HepG2 (cell line): Measurements from ENCODE around the gene KIF27. TPM values are rescaled to one million over a fixed set of nuclear protein-coding genes. Genes with fewer than 3 reads are reported as not detected.

Experiments used
- ATAC-seq: fragments of 200-7000 bp; cut with Tn5 transposase; 3 replicates; pipeline ENCODE4 v1.9.1; 2020; ENCODE audit warnings: mild to moderate bottlenecking, moderate library complexity
- BruUV-seq: library from RNA; stranded (reverse); fragments of 400-500 nt; replicated peaks from 2 replicates; lab custom pipeline; 2021; lab: Mats Ljungman, UMichigan
- CTCF ChIA-PET: fragments of 300-600 bp; formaldehyde crosslinking; extraction: SDS; loops from one replicate; lab custom pipeline; 2021; ENCODE audit warnings: low total read pairs, inconsistent platforms, low intra/inter-chr PET ratio; lab: Yijun Ruan, JAX
- POLR2A ChIA-PET: fragments of 350-600 bp; sonication (Branson Sonifier 250); formaldehyde crosslinking; loops from one replicate; lab custom pipeline; 2020; ENCODE audit warnings: antibody characterized with exemption, inconsistent platforms; lab: Yijun Ruan, JAX
- DNase-seq: peaks from one replicate; pipeline ENCODE4 v3.0.0-alpha.2; 2015; ENCODE audit warnings: low spot score
- FAIRE-seq: peaks from 3 replicates; lab custom pipeline; 2011; peaks lifted over from hg19 to GRCh38; lab: Jason Lieb, UNC
- H2AFZ ChIP-seq: one replicate; pipeline ENCODE4 v1.6.1; 2011; ENCODE audit warnings: low read length, inconsistent platforms
- H3K27ac ChIP-seq: fragments of 300-600 bp; 3 replicates; pipeline ENCODE4 v1.8.0; 2011; ENCODE audit warnings: mixed run types, mild to moderate bottlenecking, mixed read lengths, low read length, inconsistent platforms; ENCODE audit not compliant: insufficient read depth; ENCODE audit errors: extremely low read length
- H3K27me3 ChIP-seq, 2 experiments: fragments of 200-600 bp in 1 of 2; 2 replicates in 1 of 2; 3 replicates in 1 of 2; pipeline versions ENCODE4 v1.6.0 to v1.8.0; 2011; ENCODE audit warnings: low read length in 2 of 2, mild to moderate bottlenecking in 2 of 2, moderate library complexity in 2 of 2, inconsistent platforms in 1 of 2; ENCODE audit not compliant: insufficient read depth in 2 of 2, control insufficient read depth in 1 of 2
- H3K36me3 ChIP-seq, 2 experiments: fragments of 200-600 bp in 1 of 2; replicated peaks in 1 of 2; 2 replicates in 1 of 2; 3 replicates in 1 of 2; pipeline versions ENCODE4 v1.5.1 to v1.8.0; 2011; ENCODE audit warnings: low read length in 2 of 2, inconsistent platforms in 1 of 2; ENCODE audit not compliant: insufficient read depth in 2 of 2, control insufficient read depth in 1 of 2
- H3K4me1 ChIP-seq: 2 replicates; pipeline ENCODE4 v1.5.1; 2012; ENCODE audit warnings: low read length, inconsistent platforms; ENCODE audit not compliant: insufficient read depth
- H3K4me2 ChIP-seq: 2 replicates; pipeline ENCODE4 v1.6.0; 2011; ENCODE audit warnings: low read depth, low read length, inconsistent platforms
- H3K4me3 ChIP-seq, 3 experiments: fragments of 200-600 bp in 1 of 3; sonication (generic), shearing (Covaris generic) in 1 of 3; replicated peaks in 1 of 3; 2 replicates each; pipeline ENCODE4 v1.5.1; 2011 to 2016; ENCODE audit warnings: low read length in 3 of 3, inconsistent platforms in 2 of 3, low read depth in 2 of 3, mild to moderate bottlenecking in 2 of 3, control low read depth in 1 of 3, mixed read lengths in 1 of 3; ENCODE audit not compliant: insufficient read depth in 1 of 3
- H3K79me2 ChIP-seq: one replicate; pipeline ENCODE4 v1.6.1; 2011; ENCODE audit warnings: low read length, inconsistent platforms; ENCODE audit not compliant: insufficient read depth
- H3K9ac ChIP-seq: 2 replicates; pipeline ENCODE4 v1.6.0; 2011; ENCODE audit warnings: mild to moderate bottlenecking, low read depth, low read length, inconsistent platforms; ENCODE audit not compliant: insufficient read depth
- H3K9me3 ChIP-seq: 2 replicates; pipeline ENCODE4 v1.5.1; 2012; ENCODE audit warnings: mild to moderate bottlenecking, low read length
- H4K20me1 ChIP-seq: 2 replicates; pipeline ENCODE4 v1.6.0; 2011; ENCODE audit warnings: inconsistent platforms, mild to moderate bottlenecking, low read length, moderate library complexity; ENCODE audit not compliant: insufficient read depth
- CENPX ChIP-seq: sonication (generic); formaldehyde crosslinking; IDR thresholded peaks from 2 replicates; pipeline ENCODE4 v1.9.0; 2021; ENCODE audit warnings: mild to moderate bottlenecking, missing genetic modification reagents, moderate library complexity
- GATAD2A ChIP-seq: IDR thresholded peaks from 2 replicates; pipeline ENCODE4 v1.6.1; 2016
- JUN ChIP-seq: sonication (generic); formaldehyde crosslinking; IDR thresholded peaks from 2 replicates; pipeline ENCODE4 v1.4.0; 2020; ENCODE audit warnings: mild to moderate bottlenecking, missing genetic modification reagents
- KDM5A ChIP-seq: fragments of 200-600 bp; sonication (generic); IDR thresholded peaks from 2 replicates; pipeline ENCODE4 v1.7.0; 2018; ENCODE audit warnings: antibody characterized with exemption, mild to moderate bottlenecking, low read length, borderline replicate concordance
- KMT2A ChIP-seq: sonication (generic); formaldehyde crosslinking; IDR thresholded peaks from 2 replicates; pipeline ENCODE4 v1.4.0; 2020; ENCODE audit warnings: missing genetic modification reagents
- SRY ChIP-seq: sonication (generic); formaldehyde crosslinking; IDR thresholded peaks from 2 replicates; pipeline ENCODE4 v1.8.0; 2022; ENCODE audit warnings: mild to moderate bottlenecking, missing genetic modification reagents
- ZBTB20 ChIP-seq: sonication (generic); formaldehyde crosslinking; IDR thresholded peaks from 2 replicates; pipeline ENCODE4 v1.8.1; 2023; ENCODE audit warnings: missing genetic modification reagents, low read depth, mild to moderate bottlenecking, borderline replicate concordance
- ZKSCAN8 ChIP-seq: IDR thresholded peaks from 2 replicates; pipeline ENCODE4 v1.6.1; 2016; ENCODE audit warnings: borderline replicate concordance, missing genetic modification reagents, missing compliant biosample characterization
- ZNF570 ChIP-seq: sonication (generic); formaldehyde crosslinking; IDR thresholded peaks from 2 replicates; pipeline ENCODE4 v1.4.0; 2020; ENCODE audit warnings: mild to moderate bottlenecking, missing genetic modification reagents, borderline replicate concordance
- ZNF619 ChIP-seq: sonication (generic); formaldehyde crosslinking; IDR thresholded peaks from 2 replicates; pipeline ENCODE4 v1.4.0; 2020; ENCODE audit warnings: mild to moderate bottlenecking, missing genetic modification reagents
- WGBS: methylation state at CpG from one replicate; pipeline ENCODE4 v1.1.6; 2017; ENCODE audit warnings: low lambda C conversion rate; 5-methylcytosine and 5-hydroxymethylcytosine counted together
- in situ Hi-C: cut with HindIII; loops from 2 replicates; pipeline ENCODE4 v1.10.0; 2017; ENCODE audit warnings: low pct_unique_long_range_greater_than_20kb; ENCODE audit not compliant: extremely low pct_ligation_motif_present
- intact Hi-C: fragments of 100-400 bp; cut with micrococcal nuclease; formaldehyde crosslinking; loops from one replicate; pipeline ENCODE4 v1.10.0; 2022; ENCODE audit not compliant: unreplicated experiment
- polyA plus RNA-seq, 8 experiments: library from polyadenylated mRNA; depleted of rRNA in 3 of 8; stranded (reverse) in 7 of 8; unstranded in 1 of 8; fragments of >200 nt; fragmentation: Illumina TruSeq in 4 of 8; extraction: Trizol in 4 of 8; gene quantifications; 2 replicates each; pipeline versions ENCODE4 v1.2.1 to v1.2.3, GENCODE V29; 2011 to 2016; ENCODE audit warnings: low read depth in 4 of 8, missing spikeins in 1 of 8, mixed read lengths in 1 of 8; ENCODE audit not compliant: insufficient read depth in 1 of 8
- total RNA-seq, 5 experiments: library from RNA; depleted of rRNA; stranded (reverse); fragments of >200 nt; fragmentation: Illumina TruSeq; extraction: Trizol; gene quantifications; 2 replicates each; pipeline ENCODE4 v1.2.3, GENCODE V29; 2016; ENCODE audit warnings: low read depth in 1 of 5
- TF ChIP-seq, protein P1 (sequence below): sonication (generic); formaldehyde crosslinking; IDR thresholded peaks from 2 replicates; pipeline ENCODE4 v1.4.0; 2020; ENCODE audit warnings: missing genetic modification reagents
- TF ChIP-seq, protein P2 (sequence below): sonication (generic); formaldehyde crosslinking; IDR thresholded peaks from 2 replicates; pipeline ENCODE4 v1.5.1; 2020; ENCODE audit warnings: missing genetic modification reagents, mild to moderate bottlenecking, borderline replicate concordance
- TF ChIP-seq, protein P3 (sequence below): sonication (generic); formaldehyde crosslinking; IDR thresholded peaks from 2 replicates; pipeline ENCODE4 v1.9.0; 2021; ENCODE audit warnings: missing genetic modification reagents, mild to moderate bottlenecking, borderline replicate concordance
- TF ChIP-seq, protein P4 (sequence below): IDR thresholded peaks from 2 replicates; pipeline ENCODE4 v1.6.1; 2012; ENCODE audit warnings: low read depth, low read length, improper control_type of control experiment

KIF27 gene
- total and polyA plus RNA-seq, 2 of the 13 experiments (the other 11 are each of a cell fraction or from before 2014, with no cell fraction given), result 0.95 to 4.1 TPM

DNA sequence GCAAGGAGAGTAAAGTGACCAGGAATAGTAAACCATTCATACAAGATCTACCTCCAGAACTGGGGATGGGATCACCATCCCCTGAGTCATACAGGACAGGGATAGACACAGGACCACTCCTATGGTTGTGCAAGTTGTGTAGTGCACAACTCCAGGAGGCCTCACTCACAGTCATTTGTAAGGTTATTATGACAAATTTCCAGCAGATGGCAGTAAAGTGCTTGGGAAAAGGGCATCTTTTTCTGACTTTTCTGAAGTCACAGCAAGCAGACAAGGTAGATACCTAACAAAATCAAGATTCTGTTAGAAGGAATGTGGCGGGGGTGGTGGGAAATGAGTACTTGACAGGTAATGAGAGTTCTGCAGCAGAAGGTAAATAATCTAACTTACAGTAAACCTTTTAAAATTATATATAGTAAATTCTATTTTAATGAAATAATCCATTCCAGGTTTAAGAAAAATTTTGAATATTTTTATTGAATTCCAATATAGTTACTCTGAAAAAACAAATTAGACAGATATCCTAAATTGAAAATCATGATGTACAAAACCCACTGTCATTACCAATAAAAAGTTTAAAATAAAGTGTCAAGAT lies 16.7 kb upstream of the KIF27 start (continued):
- TF ChIP-seq, protein P1, sequence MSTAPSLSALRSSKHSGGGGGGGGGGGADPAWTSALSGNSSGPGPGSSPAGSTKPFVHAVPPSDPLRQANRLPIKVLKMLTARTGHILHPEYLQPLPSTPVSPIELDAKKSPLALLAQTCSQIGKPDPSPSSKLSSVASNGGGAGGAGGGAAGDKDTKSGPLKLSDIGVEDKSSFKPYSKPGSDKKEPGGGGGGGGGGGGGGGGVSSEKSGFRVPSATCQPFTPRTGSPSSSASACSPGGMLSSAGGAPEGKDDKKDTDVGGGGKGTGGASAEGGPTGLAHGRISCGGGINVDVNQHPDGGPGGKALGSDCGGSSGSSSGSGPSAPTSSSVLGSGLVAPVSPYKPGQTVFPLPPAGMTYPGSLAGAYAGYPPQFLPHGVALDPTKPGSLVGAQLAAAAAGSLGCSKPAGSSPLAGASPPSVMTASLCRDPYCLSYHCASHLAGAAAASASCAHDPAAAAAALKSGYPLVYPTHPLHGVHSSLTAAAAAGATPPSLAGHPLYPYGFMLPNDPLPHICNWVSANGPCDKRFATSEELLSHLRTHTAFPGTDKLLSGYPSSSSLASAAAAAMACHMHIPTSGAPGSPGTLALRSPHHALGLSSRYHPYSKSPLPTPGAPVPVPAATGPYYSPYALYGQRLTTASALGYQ (CRISPR knock-in tag), result no peak
- TF ChIP-seq, protein P2, sequence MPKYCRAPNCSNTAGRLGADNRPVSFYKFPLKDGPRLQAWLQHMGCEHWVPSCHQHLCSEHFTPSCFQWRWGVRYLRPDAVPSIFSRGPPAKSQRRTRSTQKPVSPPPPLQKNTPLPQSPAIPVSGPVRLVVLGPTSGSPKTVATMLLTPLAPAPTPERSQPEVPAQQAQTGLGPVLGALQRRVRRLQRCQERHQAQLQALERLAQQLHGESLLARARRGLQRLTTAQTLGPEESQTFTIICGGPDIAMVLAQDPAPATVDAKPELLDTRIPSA (CRISPR knock-in tag), result no peak

DNA sequence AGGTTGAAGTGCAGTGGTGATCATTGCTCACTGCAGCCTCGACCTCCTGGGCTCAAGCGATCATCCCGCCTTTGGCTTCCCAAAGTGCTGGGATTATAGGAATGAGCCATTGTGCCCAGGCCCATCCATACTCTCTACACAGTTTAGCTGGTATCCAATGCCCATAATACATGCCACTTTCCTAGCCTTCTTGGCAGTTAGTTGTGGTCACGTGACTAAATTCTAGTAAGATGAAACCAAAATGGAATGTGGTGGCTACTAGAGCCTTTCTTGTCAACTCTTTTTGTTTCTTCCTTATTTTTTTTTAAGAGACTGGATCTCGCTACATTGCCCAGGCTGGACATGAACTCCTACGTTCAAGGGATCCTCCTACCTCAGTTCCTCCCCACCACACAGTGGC lies 15.3 kb upstream of the KIF27 start:
- Histone ChIP-seq H3K9me3 (no peaks in the 10 kb centered on the region), H3K27me3 (no peaks in the 10 kb centered on the region), H4K20me1 (no peaks in the 10 kb centered on the region), H3K4me3 (no peak overlapping the region), H3K4me1 (peaks cover 18% of the 10 kb centered on the region), H3K27ac (no peak overlapping the region), H3K36me3 (peaks cover 11 to 34% of the 10 kb centered on the region in 2 experiments), H3K79me2 (no peaks in the 10 kb centered on the region), H2AFZ (no peak overlapping the region), H3K4me2 (no peak overlapping the region), H3K9ac (no peak overlapping the region)
- 93% methylated on average over 6 of the region's 6 CpGs for WGBS
- FAIRE-seq (no peak), ATAC-seq (no peak), DNase-seq (no peak)
- CTCF ChIA-PET, result interaction anchor here (2.4 to 3.8 kb wide), 2 partner anchors 236 to 325 kb away, joined by 19 to 24 read pairs; no protein-coding TSS in a partner anchor
- intact Hi-C loops (no loop called here), in situ Hi-C loops (loop anchor here (5.0 kb wide), 2 partner anchors 236 to 326 kb away; no protein-coding TSS in a partner anchor)
- POLR2A ChIA-PET, result no interaction called here
- no peak for TF ChIP-seq ZBTB20
- TF ChIP-seq, protein P3, sequence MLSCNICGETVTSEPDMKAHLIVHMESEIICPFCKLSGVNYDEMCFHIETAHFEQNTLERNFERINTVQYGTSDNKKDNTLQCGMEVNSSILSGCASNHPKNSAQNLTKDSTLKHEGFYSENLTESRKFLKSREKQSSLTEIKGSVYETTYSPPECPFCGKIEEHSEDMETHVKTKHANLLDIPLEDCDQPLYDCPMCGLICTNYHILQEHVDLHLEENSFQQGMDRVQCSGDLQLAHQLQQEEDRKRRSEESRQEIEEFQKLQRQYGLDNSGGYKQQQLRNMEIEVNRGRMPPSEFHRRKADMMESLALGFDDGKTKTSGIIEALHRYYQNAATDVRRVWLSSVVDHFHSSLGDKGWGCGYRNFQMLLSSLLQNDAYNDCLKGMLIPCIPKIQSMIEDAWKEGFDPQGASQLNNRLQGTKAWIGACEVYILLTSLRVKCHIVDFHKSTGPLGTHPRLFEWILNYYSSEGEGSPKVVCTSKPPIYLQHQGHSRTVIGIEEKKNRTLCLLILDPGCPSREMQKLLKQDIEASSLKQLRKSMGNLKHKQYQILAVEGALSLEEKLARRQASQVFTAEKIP (CRISPR knock-in tag), result no peak
- TF ChIP-seq ZNF619, result no peak
- no peak for TF ChIP-seq KMT2A (CRISPR knock-in tag)
- no peak for TF ChIP-seq KDM5A
- no peak for TF ChIP-seq SRY (CRISPR knock-in tag)
- TF ChIP-seq, protein P4, sequence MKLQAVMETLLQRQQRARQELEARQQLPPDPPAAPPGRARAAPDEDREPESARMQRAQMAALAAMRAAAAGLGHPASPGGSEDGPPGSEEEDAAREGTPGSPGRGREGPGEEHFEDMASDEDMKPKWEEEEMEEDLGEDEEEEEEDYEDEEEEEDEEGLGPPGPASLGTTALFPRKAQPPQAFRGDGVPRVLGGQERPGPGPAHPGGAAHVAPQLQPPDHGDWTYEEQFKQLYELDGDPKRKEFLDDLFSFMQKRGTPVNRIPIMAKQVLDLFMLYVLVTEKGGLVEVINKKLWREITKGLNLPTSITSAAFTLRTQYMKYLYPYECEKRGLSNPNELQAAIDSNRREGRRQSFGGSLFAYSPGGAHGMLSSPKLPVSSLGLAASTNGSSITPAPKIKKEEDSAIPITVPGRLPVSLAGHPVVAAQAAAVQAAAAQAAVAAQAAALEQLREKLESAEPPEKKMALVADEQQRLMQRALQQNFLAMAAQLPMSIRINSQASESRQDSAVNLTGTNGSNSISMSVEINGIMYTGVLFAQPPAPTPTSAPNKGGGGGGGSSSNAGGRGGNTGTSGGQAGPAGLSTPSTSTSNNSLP, result no peak
- no peak for TF ChIP-seq ZKSCAN8 (CRISPR knock-in tag)
- TF ChIP-seq ZNF570 (CRISPR knock-in tag), result no peak
- TF ChIP-seq GATAD2A (CRISPR knock-in tag), result no peak
- TF ChIP-seq CENPX, result no peak
- TF ChIP-seq JUN (CRISPR knock-in tag), result no peak
- no TSS peak for BruUV-seq
